HG02678 (cell line): ENCODE data around the gene UBXN6.

Experiments
- ATAC-seq: cut with Tn5 transposase; IDR thresholded peaks from one replicate; pipeline ENCODE4 v1.9.1; 2021; ENCODE audit warnings: mild to moderate bottlenecking, moderate library complexity; ENCODE audit not compliant: unreplicated experiment

UBXN6 gene

GRCh38 chr19:4443188-4443587, 14.4 kb downstream of the UBXN6 start:
- ATAC-seq = no peak

GRCh38 chr19:4442819-4443146, 14.8 kb downstream of the UBXN6 start:
- ATAC-seq = no peak

- no peak for ATAC-seq
Measured at GRCh38 chr19:4441994-4442818, 15.4 kb downstream of the UBXN6 start.

GRCh38 chr19:4439243-4439642, 18.4 kb downstream of the UBXN6 start:
- ATAC-seq = no peak

GRCh38 chr19:4437103-4437502, 20.5 kb downstream of the UBXN6 start:
- no peak for ATAC-seq

GRCh38 chr19:4436231-4436630, 21.4 kb downstream of the UBXN6 start:
- ATAC-seq = no peak

- ATAC-seq = no peak
Measured at GRCh38 chr19:4434391-4434790, 23.2 kb downstream of the UBXN6 start.

- no peak for ATAC-seq
Measured at GRCh38 chr19:4432918-4433506, 24.6 kb downstream of the UBXN6 start.

GRCh38 chr19:4431808-4432674, 25.6 kb downstream of the UBXN6 start:
- no peak for ATAC-seq

GRCh38 chr19:4431296-4431695, 26.3 kb downstream of the UBXN6 start:
- ATAC-seq = no peak

GRCh38 chr19:4430760-4431159, 26.8 kb downstream of the UBXN6 start:
- ATAC-seq = no peak

GRCh38 chr19:4429771-4430171, 27.8 kb downstream of the UBXN6 start:
- ATAC-seq = no peak

- ATAC-seq = no peak
Measured at GRCh38 chr19:4429256-4429655, 28.3 kb downstream of the UBXN6 start.

- no peak for ATAC-seq
Measured at GRCh38 chr19:4428326-4428975, 29.1 kb downstream of the UBXN6 start.

GRCh38 chr19:4425537-4425936, 32.1 kb downstream of the UBXN6 start:
- no peak for ATAC-seq

GRCh38 chr19:4423416-4424126, 34.0 kb downstream of the UBXN6 start:
- no peak for ATAC-seq

- ATAC-seq = no peak
Measured at GRCh38 chr19:4416268-4416667, 41.3 kb downstream of the UBXN6 start.

GRCh38 chr19:4415352-4415751, 42.2 kb downstream of the UBXN6 start:
- no peak for ATAC-seq

GRCh38 chr19:4414800-4415321, 42.7 kb downstream of the UBXN6 start:
- no peak for ATAC-seq

- ATAC-seq = no peak
Measured at GRCh38 chr19:4414144-4414799, 43.3 kb downstream of the UBXN6 start.
